Left lung (tissue), 10 donors: ENCODE measurements around the gene OTUB2. TPM values are rescaled to one million over a fixed set of nuclear protein-coding genes. Genes with fewer than 3 reads are reported as not detected.

Experiments
- ATAC-seq: fragments of 200-7000 bp; cut with Tn5 transposase; one replicate; pipeline ENCODE4 v1.9.1; 2020; ENCODE audit warnings: moderate library complexity
- DNase-seq, 4 donors: peaks; one replicate each; pipeline ENCODE4 v3.0.0-alpha.2; 2013 to 2020
- H3K27ac ChIP-seq, 2 donors: fragments of 200-600 bp; sonication (generic) in 1 of 2; one replicate each; pipeline versions ENCODE4 v1.5.0 to v1.8.0; 2020 to 2021
- H3K27me3 ChIP-seq, 2 donors: fragments of 200-600 bp; sonication (generic) in 1 of 2; one replicate each; pipeline versions ENCODE4 v1.5.0 to v1.8.0; 2020 to 2021
- H3K36me3 ChIP-seq, 2 donors: fragments of 200-600 bp; sonication (generic) in 1 of 2; one replicate each; pipeline versions ENCODE4 v1.5.0 to v1.8.0; 2020 to 2021
- H3K4me1 ChIP-seq, 2 donors: fragments of 200-600 bp; one replicate each; pipeline ENCODE4 v1.8.0; 2021
- H3K4me3 ChIP-seq, 2 donors: fragments of 200-600 bp; sonication (generic) in 1 of 2; one replicate each; pipeline versions ENCODE4 v1.5.0 to v1.8.0; 2020 to 2021; ENCODE audit warnings: mild to moderate bottlenecking in 1 of 2
- H3K9me3 ChIP-seq, 2 donors: fragments of 200-600 bp; sonication (generic) in 1 of 2; one replicate each; pipeline versions ENCODE4 v1.5.0 to v1.8.0; 2020 to 2021
- intact Hi-C, 2 donors: fragments of 100-400 bp; cut with DNase I; formaldehyde crosslinking; loops; one replicate each; pipeline versions ENCODE4 v1.11.2 to v1.14.2; 2022
- polyA plus RNA-seq, 6 donors: library from polyadenylated mRNA; unstranded; fragments of 120-200 nt; gene quantifications; one replicate each; pipeline ENCODE4 v1.2.1, GENCODE V29; 2013; ENCODE audit not compliant: insufficient read length in 6 of 6
- total RNA-seq, 2 donors: library from RNA; stranded (reverse); fragmentation: NEBNext Ultra II Directional; extraction: Animal tissue kit (Norgen Biotek cat#: 25700); gene quantifications; one replicate each; pipeline ENCODE4 v1.2.1, GENCODE V29; 2021
- TF ChIP-seq, protein P1 (sequence below), 2 donors: fragments of 200-600 bp; sonication (generic) in 1 of 2; IDR thresholded peaks; one replicate each; pipeline versions ENCODE4 v1.5.0 to v1.8.0; 2021; ENCODE audit warnings: antibody characterized with exemption in 2 of 2
- donor health status: DM: no; HTN: yes; CAD: no.
- donor health status: DM: no; HTN: no; CAD: no.

The OTUB2 gene
- total and polyA plus RNA-seq, 8 donors: 1.2 to 5.4 (median 3.9) TPM

- no peak overlapping the region for H3K27ac ChIP-seq
- intact Hi-C loops: no loop called here
- H3K4me3 ChIP-seq: no peak overlapping the region
- ATAC-seq: no peak
- TF ChIP-seq, protein P1, sequence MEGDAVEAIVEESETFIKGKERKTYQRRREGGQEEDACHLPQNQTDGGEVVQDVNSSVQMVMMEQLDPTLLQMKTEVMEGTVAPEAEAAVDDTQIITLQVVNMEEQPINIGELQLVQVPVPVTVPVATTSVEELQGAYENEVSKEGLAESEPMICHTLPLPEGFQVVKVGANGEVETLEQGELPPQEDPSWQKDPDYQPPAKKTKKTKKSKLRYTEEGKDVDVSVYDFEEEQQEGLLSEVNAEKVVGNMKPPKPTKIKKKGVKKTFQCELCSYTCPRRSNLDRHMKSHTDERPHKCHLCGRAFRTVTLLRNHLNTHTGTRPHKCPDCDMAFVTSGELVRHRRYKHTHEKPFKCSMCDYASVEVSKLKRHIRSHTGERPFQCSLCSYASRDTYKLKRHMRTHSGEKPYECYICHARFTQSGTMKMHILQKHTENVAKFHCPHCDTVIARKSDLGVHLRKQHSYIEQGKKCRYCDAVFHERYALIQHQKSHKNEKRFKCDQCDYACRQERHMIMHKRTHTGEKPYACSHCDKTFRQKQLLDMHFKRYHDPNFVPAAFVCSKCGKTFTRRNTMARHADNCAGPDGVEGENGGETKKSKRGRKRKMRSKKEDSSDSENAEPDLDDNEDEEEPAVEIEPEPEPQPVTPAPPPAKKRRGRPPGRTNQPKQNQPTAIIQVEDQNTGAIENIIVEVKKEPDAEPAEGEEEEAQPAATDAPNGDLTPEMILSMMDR (IDR thresholded peaks at IDR 0.05): no peak
- peaks cover 0 to 6% of the 10 kb centered on the region in 2 donors for H3K27me3 ChIP-seq
- DNase-seq: no peak
- no peaks in the 10 kb centered on the region for H3K4me1 ChIP-seq
- no peaks in the 10 kb centered on the region for H3K36me3 ChIP-seq
- H3K9me3 ChIP-seq: no peaks in the 10 kb centered on the region
These were observed 11.8 kb upstream of the OTUB2 start for GRCh38 chr14:94014382-94014781.

- Histone ChIP-seq H3K27ac (no peak overlapping the region), H3K36me3 (no peaks in the 10 kb centered on the region), H3K27me3 (peaks cover 0 to 6% of the 10 kb centered on the region in 2 donors), H3K4me3 (no peak overlapping the region), H3K9me3 (no peaks in the 10 kb centered on the region), H3K4me1 (no peaks in the 10 kb centered on the region)
- DNase-seq (no peak), ATAC-seq (no peak)
- intact Hi-C loops: no loop called here
- TF ChIP-seq, protein P1 (IDR thresholded peaks at IDR 0.05): no peak
These were observed 10.9 kb upstream of the OTUB2 start for GRCh38 chr14:94015223-94015622.

DNA sequence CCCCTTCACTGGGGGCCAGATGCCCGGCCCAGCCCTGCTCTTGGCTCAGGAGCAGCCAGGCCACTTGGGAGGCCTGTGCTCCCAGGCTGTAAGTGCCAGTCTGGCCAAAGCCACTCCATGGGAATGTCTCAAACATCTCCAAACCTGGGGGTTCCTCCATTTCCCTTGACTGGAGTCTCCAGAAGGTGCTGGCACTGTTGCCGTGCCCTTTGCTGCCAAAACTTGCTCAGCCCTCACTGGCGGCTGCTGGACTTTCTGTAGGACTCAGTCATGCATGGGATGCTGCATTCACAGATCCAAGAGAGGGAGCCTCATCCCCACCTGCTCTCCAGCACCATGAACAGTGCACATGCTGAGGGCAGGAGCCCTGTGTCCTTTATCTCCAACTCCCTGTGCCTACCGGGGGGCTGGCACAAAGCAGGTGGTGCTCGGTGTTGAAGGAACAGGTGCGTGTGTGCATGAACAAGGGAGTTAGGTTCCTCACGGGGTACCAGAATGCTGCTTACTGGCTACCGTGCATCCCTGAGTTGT is 9.6 kb upstream of the OTUB2 start:
- ATAC-seq: no peak
- H3K4me3 ChIP-seq: no peak overlapping the region
- no peaks in the 10 kb centered on the region for H3K27me3 ChIP-seq
- TF ChIP-seq, protein P1 (IDR thresholded peaks at IDR 0.05): no peak
- DNase-seq: no peak
- no peaks in the 10 kb centered on the region for H3K4me1 ChIP-seq
- H3K36me3 ChIP-seq: no peaks in the 10 kb centered on the region
- intact Hi-C loops: no loop called here
- no peaks in the 10 kb centered on the region for H3K9me3 ChIP-seq
- no peak overlapping the region for H3K27ac ChIP-seq

- H3K27me3 ChIP-seq: no peaks in the 10 kb centered on the region
- no peaks in the 10 kb centered on the region for H3K9me3 ChIP-seq
- H3K36me3 ChIP-seq: no peaks in the 10 kb centered on the region
- H3K4me1 ChIP-seq: no peaks in the 10 kb centered on the region
- ATAC-seq: no peak
- TF ChIP-seq, protein P1 (IDR thresholded peaks at IDR 0.05): no peak
- intact Hi-C loops: no loop called here
- H3K27ac ChIP-seq: no peak overlapping the region
- DNase-seq: no peak
- no peak overlapping the region for H3K4me3 ChIP-seq
These were observed 7.8 kb upstream of the OTUB2 start for GRCh38 chr14:94018308-94018707.

DNA sequence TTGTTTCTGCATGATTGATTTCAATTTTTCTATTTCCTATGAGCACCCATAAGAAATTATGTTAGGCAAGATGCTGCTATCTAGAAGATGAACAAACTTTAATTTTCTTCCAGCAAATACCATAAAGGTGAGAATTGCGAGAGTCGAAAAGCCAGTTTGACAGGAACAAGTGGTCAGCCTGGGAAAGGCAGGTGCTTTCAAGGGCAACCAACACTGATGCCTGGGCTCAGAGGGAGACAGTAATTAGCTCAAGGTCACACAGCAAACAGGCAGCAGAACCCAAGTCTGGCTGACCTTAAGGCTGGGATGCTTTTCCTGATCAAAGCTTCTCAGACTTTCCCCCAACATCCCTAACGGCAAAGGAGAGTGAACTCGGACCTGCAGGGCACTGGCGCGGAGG is 6.8 kb upstream of the OTUB2 start:
- Histone ChIP-seq H3K27ac (no peak overlapping the region), H3K36me3 (no peaks in the 10 kb centered on the region), H3K4me3 (no peak overlapping the region), H3K9me3 (no peaks in the 10 kb centered on the region), H3K27me3 (no peaks in the 10 kb centered on the region), H3K4me1 (no peaks in the 10 kb centered on the region)
- intact Hi-C loops: no loop called here
- ATAC-seq: no peak
- TF ChIP-seq, protein P1 (IDR thresholded peaks at IDR 0.05): no peak
- DNase-seq: no peak
